Measurements from ENCODE around the gene DCAF7.

DCAF7 gene

DNA sequence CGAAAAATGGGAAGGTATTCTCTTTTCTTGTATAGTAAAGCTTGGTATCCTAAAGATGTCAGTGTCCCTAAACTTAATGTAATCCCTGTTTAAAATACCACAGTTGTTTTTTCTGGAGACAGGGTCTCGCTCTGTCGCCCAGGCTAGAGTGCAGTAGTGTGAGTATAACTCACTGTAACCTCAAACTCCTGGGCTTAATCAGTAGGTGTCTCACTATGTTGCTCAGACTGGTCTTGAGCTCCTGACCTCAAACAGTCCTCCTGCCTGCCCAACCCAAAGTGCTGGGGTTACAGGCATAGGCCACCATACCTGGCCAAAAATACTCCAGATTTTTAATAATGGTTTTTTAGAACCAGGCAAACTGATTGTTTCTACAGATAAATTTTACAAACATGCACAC, 8.2 kb downstream of the DCAF7 start:
- H3K36me3 ChIP-seq (ENCODE audit: insufficient read depth, low read length), result peaks cover 13% of the 10 kb centered on the region
- no peak overlapping the region for H3K9ac ChIP-seq (ENCODE audit: insufficient read length)
- TF ChIP-seq EZH2 (IDR thresholded peaks at IDR 0.05) (no peak), FOXP2 (optimal IDR thresholded peaks at IDR 0.05; ENCODE audit: control extremely low read depth, extremely low read length, insufficient read depth) (no peak), POLR2AphosphoS5 (IDR thresholded peaks at IDR 0.05; ENCODE audit: borderline replicate concordance, low read depth, low read length) (no peak)
- DNase-seq (ENCODE audit: low read depth, low spot score), result no peak
- no peaks in the 10 kb centered on the region for H3K9me3 ChIP-seq (ENCODE audit: low read depth, low read length)
- no peak overlapping the region for H3K27ac ChIP-seq
- H3K4me3 ChIP-seq, result no peak overlapping the region

DNA sequence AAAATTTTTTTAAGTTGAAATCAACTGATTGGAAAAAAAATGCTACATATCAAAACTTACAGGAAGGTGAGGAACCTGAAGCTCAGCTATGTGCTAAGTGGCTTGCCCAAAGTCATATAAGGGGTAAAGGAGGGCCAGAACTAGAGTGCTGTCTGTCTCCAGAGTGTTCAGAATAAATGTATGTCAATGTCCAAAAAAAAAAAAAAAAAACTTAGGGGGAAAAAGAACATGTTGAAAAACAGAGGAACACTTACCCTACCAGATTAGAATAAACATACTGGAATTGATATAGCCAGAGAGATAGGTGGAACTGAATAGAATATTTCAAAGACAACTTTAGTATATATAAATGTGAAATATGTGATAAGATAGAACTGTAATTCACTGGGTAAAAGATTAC, 11.5 kb downstream of the DCAF7 start:
- H3K27ac ChIP-seq, result no peak overlapping the region
- H3K36me3 ChIP-seq (ENCODE audit: insufficient read depth, low read length), result no peaks in the 10 kb centered on the region
- H3K9me3 ChIP-seq (ENCODE audit: low read depth, low read length), result no peaks in the 10 kb centered on the region
- TF ChIP-seq FOXP2 (optimal IDR thresholded peaks at IDR 0.05; ENCODE audit: control extremely low read depth, extremely low read length, insufficient read depth), result no peak
- TF ChIP-seq POLR2AphosphoS5 (IDR thresholded peaks at IDR 0.05; ENCODE audit: borderline replicate concordance, low read depth, low read length), result no peak
- TF ChIP-seq EZH2 (IDR thresholded peaks at IDR 0.05), result no peak
- no peak for DNase-seq (ENCODE audit: low read depth, low spot score)
- no peak overlapping the region for H3K4me3 ChIP-seq
- H3K9ac ChIP-seq (ENCODE audit: insufficient read length), result no peak overlapping the region

DNA sequence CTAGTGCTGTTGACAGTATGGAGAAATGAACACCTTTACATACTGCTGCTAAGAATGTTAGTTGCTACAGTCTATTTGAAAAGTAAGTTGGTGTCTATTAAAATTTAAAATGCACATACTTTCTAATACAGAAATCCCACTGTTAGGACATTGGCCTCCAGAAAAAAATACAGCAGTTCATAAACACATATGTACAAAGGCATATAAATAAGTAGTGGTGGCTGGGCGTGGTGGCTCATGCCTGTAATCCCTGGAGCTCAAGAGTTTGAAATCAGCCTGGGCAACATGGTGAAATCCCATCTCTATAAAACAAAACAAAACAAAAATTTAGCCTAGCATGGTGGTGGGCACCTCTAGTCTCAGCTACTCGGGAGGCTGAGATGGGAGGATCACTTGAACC, 13.1 kb downstream of the DCAF7 start:
- H3K36me3 ChIP-seq (ENCODE audit: insufficient read depth, low read length), result no peaks in the 10 kb centered on the region
- DNase-seq (ENCODE audit: low read depth, low spot score), result no peak
- no peaks in the 10 kb centered on the region for H3K9me3 ChIP-seq (ENCODE audit: low read depth, low read length)
- H3K4me3 ChIP-seq, result no peak overlapping the region
- no peak for TF ChIP-seq EZH2 (IDR thresholded peaks at IDR 0.05)
- no peak for TF ChIP-seq POLR2AphosphoS5 (IDR thresholded peaks at IDR 0.05; ENCODE audit: borderline replicate concordance, low read depth, low read length)
- TF ChIP-seq FOXP2 (optimal IDR thresholded peaks at IDR 0.05; ENCODE audit: control extremely low read depth, extremely low read length, insufficient read depth), result no peak
- H3K27ac ChIP-seq, result no peak overlapping the region
- no peak overlapping the region for H3K9ac ChIP-seq (ENCODE audit: insufficient read length)

DNA sequence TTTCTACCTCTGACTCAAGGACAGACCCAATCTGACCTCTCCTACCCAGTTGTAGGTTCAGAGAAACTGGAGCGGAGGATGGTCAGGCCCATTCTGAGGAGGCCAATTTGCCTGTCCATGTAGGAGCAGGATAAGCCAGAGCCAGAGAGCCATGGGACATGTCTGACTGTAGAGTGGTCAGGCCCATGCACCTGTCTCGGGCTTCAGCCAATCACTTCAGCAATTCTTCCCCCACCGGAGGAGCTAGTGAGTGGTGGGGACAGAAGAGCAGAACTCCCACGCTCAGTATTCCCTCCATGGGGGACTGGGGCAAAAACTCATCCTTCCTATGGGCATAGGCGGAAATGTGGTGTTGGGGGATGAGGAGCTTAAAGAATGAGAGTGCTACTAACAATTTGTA, 14.3 kb downstream of the DCAF7 start:
- no peak overlapping the region for H3K9ac ChIP-seq (ENCODE audit: insufficient read length)
- no peak for DNase-seq (ENCODE audit: low read depth, low spot score)
- no peaks in the 10 kb centered on the region for H3K36me3 ChIP-seq (ENCODE audit: insufficient read depth, low read length)
- no peak overlapping the region for H3K27ac ChIP-seq
- no peaks in the 10 kb centered on the region for H3K9me3 ChIP-seq (ENCODE audit: low read depth, low read length)
- H3K4me3 ChIP-seq, result no peak overlapping the region
- TF ChIP-seq POLR2AphosphoS5 (IDR thresholded peaks at IDR 0.05; ENCODE audit: borderline replicate concordance, low read depth, low read length), result no peak
- no peak for TF ChIP-seq EZH2 (IDR thresholded peaks at IDR 0.05)
- no peak for TF ChIP-seq FOXP2 (optimal IDR thresholded peaks at IDR 0.05; ENCODE audit: control extremely low read depth, extremely low read length, insufficient read depth)

DNA sequence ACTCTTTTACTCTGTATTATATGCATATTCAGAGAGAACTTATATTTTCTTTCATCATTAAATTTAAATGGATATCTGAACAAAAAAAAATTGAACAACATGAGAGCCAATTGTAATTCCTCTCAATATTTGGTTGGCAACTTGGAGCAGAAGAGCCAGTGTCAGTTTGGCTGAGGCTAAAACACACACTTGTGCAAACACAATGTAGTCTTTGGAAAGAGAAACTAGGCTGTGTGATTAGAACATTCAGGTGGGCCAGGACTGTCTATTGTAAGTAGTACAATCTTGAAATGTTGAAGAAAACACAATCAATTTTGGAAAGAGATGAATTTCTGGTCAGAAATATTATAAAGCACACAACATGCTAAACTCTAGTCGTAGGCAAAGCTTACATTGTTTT, 17.0 kb downstream of the DCAF7 start:
- no peak for DNase-seq (ENCODE audit: low read depth, low spot score)
- no peaks in the 10 kb centered on the region for H3K36me3 ChIP-seq (ENCODE audit: insufficient read depth, low read length)
- H3K9me3 ChIP-seq (ENCODE audit: low read depth, low read length), result no peaks in the 10 kb centered on the region
- no peak overlapping the region for H3K4me3 ChIP-seq
- H3K9ac ChIP-seq (ENCODE audit: insufficient read length), result no peak overlapping the region
- TF ChIP-seq FOXP2 (optimal IDR thresholded peaks at IDR 0.05; ENCODE audit: control extremely low read depth, extremely low read length, insufficient read depth), result no peak
- TF ChIP-seq EZH2 (IDR thresholded peaks at IDR 0.05), result no peak
- TF ChIP-seq POLR2AphosphoS5 (IDR thresholded peaks at IDR 0.05; ENCODE audit: borderline replicate concordance, low read depth, low read length), result no peak
- H3K27ac ChIP-seq, result no peak overlapping the region

DNA sequence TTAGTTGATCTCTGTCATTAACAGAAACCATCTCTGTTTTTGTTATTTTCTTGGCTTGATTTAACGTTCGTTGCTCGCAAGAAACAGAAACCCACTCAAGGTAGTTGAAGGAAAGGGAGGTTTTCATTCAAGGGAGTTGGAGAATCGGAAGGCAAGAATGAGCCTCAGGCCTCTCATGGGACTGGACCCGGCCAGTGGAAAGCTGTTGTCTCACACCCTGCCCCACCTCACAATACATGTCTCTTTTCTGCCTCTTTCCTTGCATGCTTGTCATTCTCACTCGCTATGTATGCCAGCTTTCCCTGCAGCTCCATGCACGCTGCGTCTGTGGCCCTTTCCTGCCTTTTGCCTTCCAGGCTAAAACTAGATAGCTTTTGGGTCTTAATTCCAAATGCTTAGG, 18.3 kb downstream of the DCAF7 start:
- TF ChIP-seq EZH2 (IDR thresholded peaks at IDR 0.05), result no peak
- DNase-seq (ENCODE audit: low read depth, low spot score), result no peak
- no peak overlapping the region for H3K27ac ChIP-seq
- no peaks in the 10 kb centered on the region for H3K9me3 ChIP-seq (ENCODE audit: low read depth, low read length)
- no peak overlapping the region for H3K9ac ChIP-seq (ENCODE audit: insufficient read length)
- H3K4me3 ChIP-seq, result no peak overlapping the region
- H3K36me3 ChIP-seq (ENCODE audit: insufficient read depth, low read length), result no peaks in the 10 kb centered on the region

DNA sequence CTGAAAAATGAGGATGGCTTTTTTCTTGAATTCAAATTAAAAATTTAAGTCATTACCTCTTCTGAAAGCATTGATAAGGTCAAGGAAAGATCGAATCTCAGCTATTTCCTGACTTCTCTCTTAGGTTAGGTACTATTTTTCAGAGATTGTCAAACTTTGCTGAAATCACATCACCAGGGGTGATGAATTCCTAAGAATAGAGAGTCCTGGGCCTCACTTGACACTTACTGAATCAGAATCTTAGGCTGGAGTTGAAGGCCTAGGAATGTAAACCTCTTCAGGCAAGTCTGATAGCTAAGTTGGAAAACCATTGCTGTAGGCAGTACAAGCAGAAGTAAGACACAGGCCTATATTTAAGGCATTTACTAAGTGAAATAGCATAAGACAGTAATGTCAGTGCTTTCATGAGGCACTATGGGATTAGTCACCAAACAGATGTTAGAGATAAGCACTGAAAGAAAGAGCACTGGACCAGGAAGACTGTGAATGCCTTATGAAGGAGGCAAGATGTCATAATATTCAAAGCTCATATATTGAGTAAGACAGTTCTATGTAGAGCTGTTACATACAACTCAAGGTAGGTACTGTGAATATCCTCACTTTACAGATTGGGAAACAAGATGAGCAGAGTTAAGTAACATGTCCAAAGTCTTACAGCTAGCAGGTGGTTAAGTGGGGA, 21.5 kb downstream of the DCAF7 start:
- DNase-seq (ENCODE audit: low read depth, low spot score), result no peak
- Histone ChIP-seq H3K4me3 (no peak overlapping the region), H3K27ac (no peak overlapping the region), H3K36me3 (ENCODE audit: insufficient read depth, low read length) (no peaks in the 10 kb centered on the region), H3K9ac (ENCODE audit: insufficient read length) (no peak overlapping the region), H3K9me3 (ENCODE audit: low read depth, low read length) (no peaks in the 10 kb centered on the region)
- TF ChIP-seq POLR2AphosphoS5 (IDR thresholded peaks at IDR 0.05; ENCODE audit: borderline replicate concordance, low read depth, low read length), result no peak
- no peak for TF ChIP-seq EZH2 (IDR thresholded peaks at IDR 0.05)
- TF ChIP-seq FOXP2 (optimal IDR thresholded peaks at IDR 0.05; ENCODE audit: control extremely low read depth, extremely low read length, insufficient read depth), result no peak

DNA sequence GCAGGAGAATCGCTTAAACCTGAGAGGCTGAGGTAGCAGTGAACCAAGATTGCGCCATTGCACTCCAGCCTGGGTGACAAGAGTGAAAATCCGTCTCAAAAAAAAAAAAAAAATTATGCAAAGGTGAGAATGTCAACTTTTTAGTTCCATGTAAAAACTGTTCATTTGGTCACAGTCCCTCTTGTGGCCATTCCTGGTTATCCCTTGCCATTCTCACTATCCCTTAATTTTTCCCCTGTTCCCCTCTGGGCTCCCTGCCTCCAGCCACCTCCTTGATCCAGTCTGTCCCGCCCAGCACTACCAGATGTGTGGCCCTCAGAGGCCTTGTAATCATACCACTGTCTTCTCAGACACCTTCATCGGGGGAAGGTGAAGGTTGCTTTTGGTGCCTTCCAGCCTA, 23.4 kb downstream of the DCAF7 start:
- no peak for DNase-seq (ENCODE audit: low read depth, low spot score)
- TF ChIP-seq EZH2 (IDR thresholded peaks at IDR 0.05) (no peak), FOXP2 (optimal IDR thresholded peaks at IDR 0.05; ENCODE audit: control extremely low read depth, extremely low read length, insufficient read depth) (no peak), POLR2AphosphoS5 (IDR thresholded peaks at IDR 0.05; ENCODE audit: borderline replicate concordance, low read depth, low read length) (no peak)
- H3K9me3 ChIP-seq (ENCODE audit: low read depth, low read length), result no peaks in the 10 kb centered on the region
- H3K4me3 ChIP-seq, result no peak overlapping the region
- H3K9ac ChIP-seq (ENCODE audit: insufficient read length), result no peak overlapping the region
- no peaks in the 10 kb centered on the region; the same call in 1 of the 2 replicates for H3K36me3 ChIP-seq (ENCODE audit: insufficient read depth, low read length)
- H3K27ac ChIP-seq, result no peak overlapping the region

Measured in SK-N-MC (cell line).